Breast epithelium (tissue), 3 donors: Measurements from ENCODE around the gene PTGES2.

ENCODE experiments used
- CTCF ChIP-seq, 3 donors: fragments of 450-650 bp; IDR thresholded peaks; one replicate each; pipeline ENCODE4 v1.5.1; 2016 to 2017; ENCODE audit warnings: antibody characterized with exemption in 3 of 3, mild to moderate bottlenecking in 3 of 3, moderate library complexity in 3 of 3
- POLR2A ChIP-seq: fragments of 450-650 bp; IDR thresholded peaks from one replicate; pipeline ENCODE4 v1.6.1; 2016; ENCODE audit warnings: antibody characterized with exemption, mild to moderate bottlenecking, moderate library complexity
- POLR2AphosphoS5 ChIP-seq, 3 donors: sonication (generic); formaldehyde crosslinking; IDR thresholded peaks; one replicate each; pipeline ENCODE4 v1.6.1; 2017; ENCODE audit warnings: antibody characterized with exemption in 3 of 3

GRCh38 chr9:128100581-128100980 is 26.9 kb downstream of the PTGES2 start:
- TF ChIP-seq CTCF (IDR thresholded peaks at IDR 0.05), result no peak
- no peak for TF ChIP-seq POLR2A
- TF ChIP-seq POLR2AphosphoS5 (IDR thresholded peaks at IDR 0.05), result no peak
